ENCODE results near the gene KIDINS220.

KIDINS220 gene

GRCh38 chr2:8851811-8852560, 14.6 kb upstream of the KIDINS220 start:
- DNase-seq (ENCODE audit: low spot score) = no peak

DNA sequence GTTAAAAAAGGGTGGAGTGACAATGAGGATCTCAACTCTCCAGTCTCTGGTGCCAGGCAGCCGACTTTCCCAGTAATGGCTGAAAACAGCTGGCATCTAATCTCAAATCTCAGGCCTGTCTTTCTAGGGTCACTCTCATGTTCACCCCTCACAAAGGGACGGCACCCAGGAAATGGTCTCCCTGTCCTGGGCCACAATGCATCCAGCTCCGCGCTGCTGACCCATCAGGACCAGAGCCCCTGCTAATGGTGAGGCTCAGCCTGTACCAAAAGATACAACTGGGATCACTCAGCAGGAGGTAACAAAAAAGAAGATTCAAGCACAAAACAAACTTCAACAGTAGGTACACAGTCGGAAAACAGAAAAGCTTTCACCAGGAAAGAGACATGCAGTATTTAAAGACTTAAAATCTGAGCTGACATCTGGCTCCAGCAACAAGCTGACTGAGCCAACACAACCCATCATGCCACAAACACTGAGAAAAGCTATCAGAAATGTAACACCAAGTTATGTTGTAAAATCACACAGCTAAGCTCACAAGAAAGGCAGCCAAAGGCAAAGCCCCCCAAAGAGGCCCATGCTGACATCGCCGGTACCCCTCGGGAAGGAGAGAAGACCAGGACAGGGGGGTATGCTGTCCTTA, 13.6 kb upstream of the KIDINS220 start:
- DNase-seq (ENCODE audit: low spot score) = no peak

DNA sequence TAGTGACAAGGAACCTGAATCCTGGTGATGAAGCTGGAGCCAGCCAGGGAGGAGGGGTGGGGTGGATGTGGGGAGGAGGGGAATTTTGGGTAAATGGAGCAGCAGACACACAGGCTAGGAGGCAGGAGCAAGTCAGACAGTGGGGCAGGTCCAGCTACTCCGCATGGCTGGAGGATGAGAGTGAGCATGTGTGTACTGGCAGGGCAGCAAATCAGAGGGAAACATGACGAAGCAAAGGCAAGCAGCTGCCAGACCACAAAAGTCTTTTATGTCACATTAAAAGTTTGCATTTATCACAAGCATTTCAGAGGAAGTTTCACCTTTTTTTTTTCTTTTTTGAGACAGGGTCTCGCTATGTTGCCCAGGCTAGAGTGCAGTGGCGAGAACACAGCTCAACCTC, 11.9 kb upstream of the KIDINS220 start:
- peak; percentile 89 for DNase-seq (ENCODE audit: low spot score)

GRCh38 chr2:8848328-8849100, 11.1 kb upstream of the KIDINS220 start:
- no peak for DNase-seq (ENCODE audit: low spot score)

DNA sequence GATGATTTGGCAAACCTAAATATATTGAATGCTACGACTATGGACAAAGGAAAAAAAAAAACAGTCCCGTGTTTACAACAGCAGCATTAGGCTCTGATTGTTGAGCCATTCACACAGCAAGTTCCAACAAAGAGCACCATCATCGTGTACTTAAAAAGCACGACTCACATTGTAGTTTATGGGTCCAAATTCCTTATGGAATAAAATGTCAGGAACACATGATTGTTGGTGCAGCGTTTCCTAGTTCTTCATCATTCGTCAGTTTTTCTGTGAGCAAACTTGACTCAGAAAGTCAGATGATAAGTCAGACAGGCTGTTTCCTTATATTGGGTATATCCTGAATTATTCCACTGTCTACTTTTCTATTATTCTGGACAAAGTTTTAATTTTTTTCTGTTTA, 10.0 kb upstream of the KIDINS220 start:
- DNase-seq (ENCODE audit: low spot score) = no peak

DNA sequence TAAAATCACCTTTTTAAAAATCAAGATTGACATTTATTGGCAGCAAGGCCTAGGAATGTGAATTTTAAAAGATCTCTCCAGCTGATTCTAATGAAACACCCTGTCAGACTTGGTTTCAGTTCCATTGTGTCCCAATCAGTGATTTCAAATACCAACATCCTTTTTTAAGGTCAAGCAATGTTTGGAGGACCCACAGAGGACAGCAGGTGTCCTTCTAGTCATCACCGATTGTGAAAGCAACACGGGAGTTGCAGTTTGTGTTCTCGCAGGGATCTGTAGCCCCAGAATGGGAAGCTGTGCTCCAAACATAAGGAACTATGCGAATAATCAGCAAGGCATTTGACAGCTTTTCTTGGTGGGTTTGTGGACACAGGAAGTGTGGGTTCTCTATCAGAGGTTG, 4.5 kb upstream of the KIDINS220 start:
- DNase-seq (ENCODE audit: low spot score) = no peak

DNA sequence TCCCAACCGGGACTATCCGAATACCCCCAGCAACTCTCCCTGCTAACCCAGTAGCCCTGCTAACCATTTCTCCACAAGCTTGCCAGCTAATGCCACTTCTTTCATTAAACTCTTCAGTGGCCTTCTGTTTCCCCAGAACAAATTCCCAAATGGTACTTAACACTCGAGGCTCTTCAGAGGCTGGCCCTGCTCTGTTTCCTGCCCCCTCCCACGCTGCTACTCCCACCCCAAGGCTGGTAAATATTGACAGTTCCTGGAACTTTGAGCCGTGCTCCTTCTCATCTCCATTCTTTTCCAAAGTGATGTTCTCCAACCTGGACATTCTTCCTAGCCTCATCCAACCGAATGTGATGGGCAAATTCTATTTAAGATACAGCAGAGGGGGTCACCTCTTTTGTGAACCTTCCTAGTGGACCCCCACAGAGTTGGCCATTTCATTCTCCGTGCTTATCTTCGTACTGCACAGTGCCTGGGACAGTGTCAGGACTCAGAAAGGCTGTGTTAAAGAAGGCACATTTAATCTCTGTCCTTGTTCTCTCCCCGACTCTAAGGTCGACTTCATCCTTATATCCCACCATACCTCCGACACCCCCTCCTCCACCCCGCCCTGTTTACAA, 3.2 kb upstream of the KIDINS220 start:
- DNase-seq (ENCODE audit: low spot score) = no peak

DNA sequence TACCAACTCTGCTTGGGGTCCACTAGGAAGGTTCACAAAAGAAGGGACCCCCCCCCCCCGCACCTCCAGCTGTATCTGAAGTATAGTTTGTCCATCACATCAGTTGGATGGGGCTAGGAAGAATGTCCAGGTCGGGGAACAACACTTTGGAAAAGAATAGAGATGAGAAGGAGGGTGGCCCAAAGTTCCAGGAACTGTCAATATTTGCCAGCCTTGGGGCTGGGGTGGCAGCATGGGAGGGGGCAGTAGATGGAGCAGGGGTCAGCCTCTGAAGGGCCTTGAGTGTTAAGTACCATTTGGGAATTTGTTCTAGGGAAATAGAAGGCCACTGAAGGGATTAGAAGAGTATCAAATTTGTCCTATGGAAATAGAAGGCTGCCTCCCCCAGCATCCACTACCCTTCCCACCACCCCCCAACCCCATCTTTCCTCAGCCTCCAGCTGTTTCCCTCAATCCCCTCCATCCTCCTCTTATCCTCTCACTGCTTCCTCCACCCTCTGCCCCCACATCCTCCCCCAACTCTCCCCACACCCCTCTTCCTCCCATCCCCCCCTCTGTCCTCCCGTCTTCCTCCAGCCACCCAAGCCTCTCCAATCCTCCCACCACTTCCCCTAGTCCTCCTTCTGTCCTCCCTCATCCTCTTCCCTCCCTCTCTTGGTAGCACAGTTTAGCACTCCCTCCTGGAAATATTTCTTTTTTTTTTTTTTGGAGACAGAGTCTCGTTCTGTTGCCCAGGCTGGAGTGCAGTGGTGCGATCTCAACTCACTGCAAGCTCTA, 2.0 kb upstream of the KIDINS220 start:
- no peak for DNase-seq (ENCODE audit: low spot score)

DNA sequence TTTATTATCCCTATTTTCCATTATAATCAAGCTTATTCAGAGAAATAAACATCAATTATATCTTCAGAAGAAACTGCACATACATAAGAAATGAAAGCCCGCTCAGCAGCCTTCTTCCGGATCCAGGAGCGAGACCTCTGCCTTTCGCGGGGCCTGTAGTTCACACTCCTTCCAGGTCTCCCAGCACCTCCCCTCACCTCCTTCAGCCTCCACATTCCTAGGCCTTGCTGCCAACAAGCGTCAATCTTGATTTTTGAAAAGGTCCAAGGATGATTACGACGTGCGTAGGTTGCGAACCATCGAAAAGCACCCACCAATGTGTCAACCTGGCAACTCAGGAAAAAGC, 355 bp upstream of the KIDINS220 start:
- DNase-seq (ENCODE audit: low spot score) = no peak

DNA sequence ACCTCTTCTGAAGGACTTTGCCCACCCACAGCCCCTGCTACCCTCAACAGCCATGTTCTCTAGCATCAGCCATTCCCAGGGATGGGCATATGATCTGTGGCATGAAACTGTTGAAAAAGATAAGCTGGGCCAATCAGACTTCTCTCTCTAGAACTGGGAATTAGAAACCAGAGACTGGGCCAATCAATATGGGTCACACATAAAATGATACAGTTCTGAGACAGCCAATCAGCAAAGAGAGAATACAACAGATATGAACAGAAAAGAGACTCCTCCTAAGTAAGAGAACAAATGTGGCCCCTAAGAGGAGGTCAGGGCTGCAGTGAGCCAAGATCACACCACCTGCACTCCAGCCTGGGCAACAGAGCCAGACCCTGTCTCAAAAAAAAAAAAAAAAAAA, 2.1 kb downstream of the KIDINS220 start:
- no peak for DNase-seq (ENCODE audit: low spot score)

GRCh38 chr2:8833853-8834252, 3.6 kb downstream of the KIDINS220 start:
- no peak for DNase-seq (ENCODE audit: low spot score)

DNA sequence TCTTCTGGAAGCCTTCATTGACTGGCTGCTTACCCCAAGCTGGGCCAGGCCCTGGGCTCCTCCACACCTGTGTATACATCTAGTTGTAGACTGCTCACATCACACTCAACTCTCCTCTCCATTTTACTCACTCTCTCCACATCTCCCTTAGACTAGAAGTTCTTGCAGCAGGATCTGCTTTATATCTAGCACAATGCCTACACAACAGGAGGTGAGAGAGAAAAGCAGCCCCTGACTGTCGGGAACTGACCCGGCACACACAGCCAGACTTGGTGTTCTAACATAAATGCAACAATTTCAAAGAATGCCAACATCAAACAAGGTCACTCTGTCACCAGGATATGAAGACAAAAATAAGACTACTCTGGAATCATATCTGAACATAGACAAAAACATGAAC, 5.9 kb downstream of the KIDINS220 start:
- no peak for DNase-seq (ENCODE audit: low spot score)

- no peak for DNase-seq (ENCODE audit: low spot score)
These were observed 9.7 kb downstream of the KIDINS220 start for GRCh38 chr2:8827729-8828128.

- DNase-seq (ENCODE audit: low spot score) = no peak
These were observed 15.2 kb downstream of the KIDINS220 start for GRCh38 chr2:8822218-8822617.

GRCh38 chr2:8821276-8822217, 15.9 kb downstream of the KIDINS220 start:
- DNase-seq (ENCODE audit: low spot score) = peak; percentile 62

GRCh38 chr2:8819948-8820347, 17.5 kb downstream of the KIDINS220 start:
- no peak for DNase-seq (ENCODE audit: low spot score)

GRCh38 chr2:8819194-8819593, 18.2 kb downstream of the KIDINS220 start:
- peak; percentile 20 for DNase-seq (ENCODE audit: low spot score)

DNA sequence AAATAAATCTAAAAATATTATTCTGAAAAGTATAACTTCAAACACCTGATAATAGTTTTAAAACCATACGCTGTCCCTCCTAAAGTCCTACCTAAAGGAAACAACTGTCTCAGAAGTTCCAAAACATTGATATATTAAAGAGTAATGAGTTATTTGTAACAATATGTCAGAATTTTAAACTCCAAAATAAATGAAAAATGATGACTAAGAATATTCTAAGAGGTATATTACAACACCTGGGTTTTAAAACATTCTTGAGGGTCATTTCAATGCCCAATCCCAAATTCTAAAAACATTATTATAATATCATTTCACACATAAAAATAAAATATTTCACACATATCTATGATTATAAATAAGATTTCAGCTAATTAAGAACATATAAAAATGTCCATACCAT, 20.2 kb downstream of the KIDINS220 start:
- DNase-seq (ENCODE audit: low spot score) = no peak

GRCh38 chr2:8806885-8807704, 30.3 kb downstream of the KIDINS220 start:
- no peak for DNase-seq (ENCODE audit: low spot score)
